NCI-H1105 (cell line): ENCODE data around the gene VCAN.

Experiments
- DNase-seq: peaks from one replicate; lab custom pipeline; 2025; lab: John Stamatoyannopoulos, UW

The VCAN gene

DNA sequence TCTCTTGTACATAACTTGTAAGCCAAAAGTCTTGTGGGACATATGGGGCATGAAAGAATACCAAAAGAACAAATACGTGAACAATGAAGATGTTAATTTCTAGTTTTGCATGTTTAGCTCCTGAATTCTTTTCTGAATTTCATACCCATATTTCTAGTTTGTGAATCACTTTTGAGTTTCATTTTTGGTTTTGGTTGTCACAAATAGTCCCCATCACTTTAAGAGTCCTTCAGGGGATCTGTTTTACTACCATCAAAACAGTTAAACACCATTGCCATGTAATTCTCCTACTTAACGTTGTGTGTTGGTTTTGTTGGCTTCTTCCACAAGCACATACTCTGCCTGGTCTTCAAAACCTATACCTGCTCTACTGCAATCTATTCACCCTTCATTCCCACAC, 27.0 kb downstream of the VCAN start:
- DNase-seq = no peak

DNA sequence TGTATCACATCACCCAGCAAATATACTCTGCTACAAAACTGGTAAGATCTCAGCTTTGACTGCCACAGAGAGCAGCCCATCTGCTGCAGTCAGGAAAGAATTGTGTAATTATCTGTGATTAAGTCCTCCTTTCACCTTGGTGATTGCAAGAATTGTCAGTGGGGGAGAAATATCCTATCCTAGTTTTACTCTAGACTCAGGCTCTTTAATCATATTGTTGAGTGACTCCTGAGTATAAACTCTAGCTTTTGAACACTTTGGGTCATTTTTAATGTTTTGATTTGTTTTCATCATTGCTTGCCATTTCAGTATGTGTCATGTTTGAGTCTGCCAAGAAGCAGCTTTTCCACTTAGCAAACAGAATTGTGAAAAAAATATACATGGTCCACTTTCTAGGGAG, 32.1 kb downstream of the VCAN start:
- DNase-seq = no peak

DNA sequence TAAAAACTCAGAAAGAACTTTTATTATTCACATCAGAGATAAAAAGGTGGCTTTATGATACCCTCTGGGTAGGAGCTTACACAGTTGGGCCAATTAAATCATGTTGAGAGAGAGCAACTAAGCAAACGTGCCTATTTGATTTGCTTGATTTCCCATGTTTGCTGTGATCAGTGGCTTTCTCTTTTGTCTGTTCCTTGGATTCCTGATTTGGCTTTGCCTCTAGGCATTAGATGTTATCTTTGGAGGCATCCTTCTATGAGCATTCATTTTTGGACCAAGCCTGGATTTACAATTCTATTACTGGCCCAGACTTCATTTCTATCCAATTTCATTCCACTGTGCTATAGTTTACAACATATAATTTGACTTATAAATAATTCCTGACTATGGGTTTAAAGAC, 35.9 kb downstream of the VCAN start:
- no peak for DNase-seq

GRCh38 chr5:83509540-83509939, 38.0 kb downstream of the VCAN start:
- peak; percentile 28 for DNase-seq

DNA sequence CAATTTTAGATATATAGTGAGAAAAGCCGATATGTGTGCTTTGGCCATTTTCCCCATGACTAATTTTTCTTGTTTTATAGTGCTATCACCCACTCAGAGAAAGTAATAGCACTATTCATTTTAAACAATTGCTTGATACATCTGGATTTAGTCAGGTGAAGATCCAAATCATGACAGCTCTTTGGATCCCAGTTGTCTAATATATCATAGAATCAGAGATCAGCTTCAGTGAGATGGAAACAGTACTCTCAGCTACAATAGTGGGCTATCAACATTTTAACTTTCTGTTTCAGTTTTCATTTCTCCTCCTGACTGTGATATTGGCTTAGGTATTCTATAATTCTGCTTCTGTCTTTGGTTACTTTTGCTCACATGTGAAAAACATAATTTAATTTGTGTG, 38.7 kb downstream of the VCAN start:
- DNase-seq = no peak

DNA sequence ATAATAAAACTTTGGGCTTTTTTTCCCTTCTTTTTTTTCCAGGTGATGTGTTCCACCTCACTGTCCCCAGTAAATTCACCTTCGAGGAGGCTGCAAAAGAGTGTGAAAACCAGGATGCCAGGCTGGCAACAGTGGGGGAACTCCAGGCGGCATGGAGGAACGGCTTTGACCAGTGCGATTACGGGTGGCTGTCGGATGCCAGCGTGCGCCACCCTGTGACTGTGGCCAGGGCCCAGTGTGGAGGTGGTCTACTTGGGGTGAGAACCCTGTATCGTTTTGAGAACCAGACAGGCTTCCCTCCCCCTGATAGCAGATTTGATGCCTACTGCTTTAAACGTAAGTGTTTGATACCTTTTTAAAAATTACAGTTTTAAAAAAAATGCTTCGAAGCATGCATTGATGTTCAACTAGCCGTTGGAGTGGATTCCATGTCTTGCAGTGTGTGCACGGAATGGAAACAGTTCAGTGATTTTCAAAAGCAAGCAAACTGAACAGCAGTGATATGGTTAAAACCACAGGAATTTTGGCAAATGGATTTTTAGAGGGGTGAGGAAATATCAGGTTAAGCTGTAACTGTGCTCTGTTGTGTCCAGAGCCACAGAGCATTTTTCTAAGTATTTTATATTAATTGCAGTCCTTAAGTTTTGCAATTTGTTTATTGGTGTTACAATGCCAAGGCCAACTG, 40.7 kb downstream of the VCAN start:
- no peak for DNase-seq

DNA sequence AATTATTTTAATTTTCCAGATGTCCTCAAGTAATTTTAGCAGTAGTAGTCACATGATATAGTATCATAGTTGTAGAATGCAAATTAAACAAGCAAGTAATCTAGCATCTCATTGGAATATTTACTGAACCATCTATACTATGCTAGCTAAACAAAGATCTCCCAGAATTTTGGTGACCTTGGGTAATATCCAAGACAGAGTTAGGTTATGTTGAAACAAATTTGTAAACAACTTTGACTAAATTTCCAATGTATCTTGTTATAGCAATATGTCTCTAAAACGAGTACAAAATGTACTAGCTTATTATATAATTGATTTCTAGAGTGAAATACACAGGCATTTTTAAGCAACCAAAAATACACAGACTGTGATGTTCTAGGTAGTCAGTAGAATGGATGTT, 41.5 kb downstream of the VCAN start:
- no peak for DNase-seq

- DNase-seq = no peak
Observed at GRCh38 chr5:83513491-83513890, 41.9 kb downstream of the VCAN start.

GRCh38 chr5:83516377-83516776, 44.8 kb downstream of the VCAN start:
- no peak for DNase-seq

DNA sequence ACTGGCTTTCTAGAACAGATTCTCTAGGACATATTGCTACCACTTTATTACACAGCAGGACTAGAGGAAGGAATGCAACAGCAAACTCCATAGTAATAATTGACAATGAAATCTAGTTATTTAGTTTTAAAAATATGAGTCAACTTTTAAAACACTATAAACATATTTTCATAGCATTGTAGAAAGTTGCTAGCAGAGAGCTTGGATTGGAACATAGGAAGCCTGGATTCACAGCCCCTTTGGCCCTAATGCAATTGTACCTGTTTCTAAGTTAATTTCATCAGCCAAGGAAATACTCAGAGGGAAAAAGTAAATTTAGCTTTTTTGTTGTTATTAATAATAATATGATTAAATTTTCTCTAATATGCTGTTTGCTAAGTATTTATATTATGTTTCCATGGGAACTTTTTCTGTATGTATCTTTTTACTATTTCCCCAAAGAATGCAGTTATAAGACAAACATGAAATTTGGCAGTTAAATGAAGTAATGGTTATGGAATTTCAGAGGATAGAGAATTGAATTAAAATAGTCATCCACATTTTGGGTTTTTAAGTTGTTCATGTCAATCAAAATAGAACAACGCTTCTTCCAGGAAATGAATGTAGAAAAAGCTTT, 45.6 kb downstream of the VCAN start:
- no peak for DNase-seq

DNA sequence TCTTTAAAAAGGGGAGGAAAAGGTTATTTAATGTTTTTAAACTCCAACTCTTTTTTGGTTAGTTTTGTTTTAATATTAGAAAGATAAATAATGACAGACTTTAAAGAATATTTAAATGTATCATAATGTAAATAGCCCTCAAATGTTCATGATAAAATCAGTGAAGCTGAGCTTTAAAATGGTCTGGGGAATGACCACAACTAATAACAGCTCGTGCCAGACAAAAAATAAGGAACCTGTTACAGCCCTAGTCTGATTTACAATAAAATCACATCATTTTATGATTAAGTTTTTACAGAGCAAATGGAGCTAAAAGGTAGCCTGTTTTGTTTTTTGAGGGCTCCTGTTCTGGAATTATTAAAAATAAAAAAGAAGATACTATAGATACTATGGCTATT, 46.1 kb downstream of the VCAN start:
- DNase-seq = no peak

GRCh38 chr5:83518319-83519061, 46.9 kb downstream of the VCAN start:
- DNase-seq = no peak

GRCh38 chr5:83522446-83522845, 50.9 kb downstream of the VCAN start:
- no peak for DNase-seq

GRCh38 chr5:83523929-83524328, 52.4 kb downstream of the VCAN start:
- no peak for DNase-seq

DNA sequence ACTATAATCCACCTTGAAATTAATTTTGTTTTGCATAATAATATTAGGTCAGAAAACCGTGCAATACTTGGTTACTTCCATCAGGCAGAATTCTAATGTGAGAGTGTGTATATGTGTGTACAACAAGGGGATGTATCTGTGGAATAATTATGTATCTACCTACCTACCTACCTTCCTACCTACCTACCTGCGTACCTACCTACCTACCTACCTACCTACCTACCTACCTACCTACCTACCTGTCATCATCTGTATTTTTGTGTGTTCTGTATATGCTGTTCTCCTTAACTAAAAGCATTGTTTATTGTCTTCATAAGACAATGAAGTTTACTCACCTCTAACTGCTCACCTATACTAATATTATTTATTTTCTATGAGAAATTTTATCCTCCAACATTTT, 52.8 kb downstream of the VCAN start:
- no peak for DNase-seq

DNA sequence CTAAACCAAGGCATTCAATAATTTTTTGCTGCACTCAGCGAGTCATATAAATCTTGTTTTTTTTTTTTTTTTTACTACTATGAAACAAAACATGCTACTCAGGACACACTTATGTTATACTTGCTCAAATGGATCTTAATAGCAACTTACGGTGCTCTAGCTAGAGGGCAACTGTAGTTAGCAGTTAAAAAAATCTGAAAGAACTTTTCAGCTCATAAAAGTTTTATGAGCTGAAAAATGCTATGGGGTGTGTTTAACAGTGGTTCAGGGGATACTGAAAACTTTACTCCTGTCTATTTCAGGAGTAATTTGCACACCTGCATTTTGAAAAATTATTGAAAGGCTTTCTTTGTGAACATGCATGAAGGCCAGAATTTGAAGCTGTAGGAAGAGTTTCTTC, 53.4 kb downstream of the VCAN start:
- DNase-seq = no peak

GRCh38 chr5:83526289-83526688, 54.7 kb downstream of the VCAN start:
- DNase-seq = no peak

- no peak for DNase-seq
Observed at GRCh38 chr5:83527221-83527620, 55.7 kb downstream of the VCAN start.

GRCh38 chr5:83527722-83528438, 56.3 kb downstream of the VCAN start:
- no peak for DNase-seq

GRCh38 chr5:83528439-83528769, 56.9 kb downstream of the VCAN start:
- no peak for DNase-seq

DNA sequence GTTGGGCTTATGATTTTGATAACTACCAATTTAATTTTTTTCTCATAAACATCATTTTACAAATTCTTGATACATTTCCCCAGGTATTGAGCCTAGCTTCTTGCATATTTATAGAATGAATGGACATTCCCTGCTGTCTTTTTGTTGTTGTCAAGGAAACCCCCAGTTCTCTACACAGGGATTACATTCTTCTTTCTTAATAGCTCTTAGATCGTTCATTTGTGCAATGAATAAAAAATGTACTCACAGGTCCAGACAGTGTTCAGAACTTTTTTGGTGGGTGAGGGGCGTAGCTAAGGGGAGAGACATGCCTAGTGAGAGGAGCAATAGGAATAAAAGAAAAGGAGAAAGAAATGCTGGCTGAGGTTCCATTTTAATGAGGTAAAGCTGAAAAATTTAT, 58.6 kb downstream of the VCAN start:
- DNase-seq = no peak

DNA sequence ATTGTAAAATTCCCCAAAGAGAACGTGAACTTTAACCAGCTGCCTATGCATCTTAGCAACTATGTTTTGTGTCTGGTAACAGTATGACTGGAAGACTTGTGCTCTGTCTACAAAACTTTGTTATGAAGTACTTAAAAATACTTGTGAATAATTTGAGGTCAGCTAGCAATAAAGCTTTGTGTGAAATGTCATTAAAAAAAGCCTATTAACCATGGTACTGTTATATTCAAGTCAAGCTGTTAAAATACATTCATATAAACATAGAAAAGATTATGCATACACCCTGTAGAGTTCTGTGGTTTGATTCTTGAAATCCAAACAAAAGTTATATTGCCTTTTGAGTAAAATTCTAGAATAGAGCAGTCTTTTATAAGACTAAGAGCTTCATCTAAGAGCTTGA, 60.1 kb downstream of the VCAN start:
- no peak for DNase-seq
